ENCODE results near the gene SRRM3. TPM values are rescaled to one million over a fixed set of nuclear protein-coding genes. Genes with fewer than 3 reads are reported as not detected.

Gene SRRM3
- total RNA-seq, 2 experiments from 2014 or later = not detected

- BruUV-seq (replicated peaks) = no TSS peak
- no peaks in the 10 kb centered on the region for H3K9me3 ChIP-seq (ENCODE audit: low read length)
- no peaks in the 10 kb centered on the region for H3K9me2 ChIP-seq (ENCODE audit: insufficient read depth, low read length)
- POLR2A ChIA-PET = interaction anchor here (1.2 kb wide), 1 partner anchor 9 kb away, joined by 3 read pairs; no protein-coding TSS in a partner anchor
- H2AFZ ChIP-seq (ENCODE audit: low read length) = no peak overlapping the region
- CTCF ChIA-PET (ENCODE audit: unreplicated experiment) = no interaction called here
- TF ChIP-seq CTCF (conservative IDR thresholded peaks at IDR 0.05; ENCODE audit: low read length) (no peak), EZH2phosphoT487 (IDR thresholded peaks at IDR 0.05; ENCODE audit: borderline replicate concordance, low read depth, low read length) (no peak)
- DNase-seq (ENCODE audit: low spot score) = no peak
- H3K4me2 ChIP-seq (ENCODE audit: low read length) = no peak overlapping the region
- peaks cover 96% of the 10 kb centered on the region for H3K36me3 ChIP-seq (ENCODE audit: insufficient read depth, low read length)
- peaks cover 27% of the 10 kb centered on the region; the same call in 1 of the 2 replicates for H4K20me1 ChIP-seq (ENCODE audit: insufficient read depth, low read length)
- H3K79me2 ChIP-seq (ENCODE audit: insufficient read depth, low read depth, low read length) = peaks cover 50% of the 10 kb centered on the region
- no peaks in the 10 kb centered on the region for H3K4me1 ChIP-seq (ENCODE audit: insufficient read depth, low read length, poor library complexity, severe bottlenecking)
- H3K27ac ChIP-seq (ENCODE audit: low read depth, low read length, poor library complexity, severe bottlenecking) = no peak overlapping the region
- no peak overlapping the region for H3K4me3 ChIP-seq (ENCODE audit: low read depth, low read length, poor library complexity, severe bottlenecking)
- intact Hi-C loops (cut with micrococcal nuclease; ENCODE audit: unreplicated experiment) = no loop called here
These were observed 125.9 kb downstream of the SRRM3 start for GRCh38 chr7:76327610-76328009.

DNA sequence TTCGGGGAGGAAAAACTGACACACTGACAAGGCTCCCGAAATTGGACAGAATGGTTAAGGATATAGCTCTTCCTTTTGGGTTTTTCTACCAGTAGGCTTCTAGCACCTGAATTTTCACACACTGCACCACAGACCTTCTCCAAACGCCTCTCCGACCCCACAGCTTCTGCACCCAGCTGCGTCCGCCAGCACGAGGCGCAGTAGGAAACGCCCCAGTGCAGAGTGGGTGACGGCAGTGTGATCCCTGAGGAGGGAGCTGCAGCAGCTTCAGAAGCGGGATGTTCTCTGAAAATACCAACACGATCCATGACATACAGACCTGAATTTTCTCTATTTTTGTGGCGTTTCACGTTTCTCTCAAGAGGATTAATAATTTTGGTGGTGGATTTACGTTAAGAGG lies 126.7 kb downstream of the SRRM3 start:
- H3K4me1 ChIP-seq (ENCODE audit: insufficient read depth, low read length, poor library complexity, severe bottlenecking) = no peaks in the 10 kb centered on the region
- H4K20me1 ChIP-seq (ENCODE audit: insufficient read depth, low read length) = peaks cover 27% of the 10 kb centered on the region; the same call in 1 of the 2 replicates
- TF ChIP-seq EZH2phosphoT487 (IDR thresholded peaks at IDR 0.05; ENCODE audit: borderline replicate concordance, low read depth, low read length) (no peak), CTCF (conservative IDR thresholded peaks at IDR 0.05; ENCODE audit: low read length) (no peak)
- H3K4me3 ChIP-seq (ENCODE audit: low read depth, low read length, poor library complexity, severe bottlenecking) = no peak overlapping the region
- no peak overlapping the region for H3K27ac ChIP-seq (ENCODE audit: low read depth, low read length, poor library complexity, severe bottlenecking)
- POLR2A ChIA-PET = interaction anchor here (1.2 kb wide), 1 partner anchor 9 kb away, joined by 3 read pairs; no protein-coding TSS in a partner anchor
- peaks cover 57% of the 10 kb centered on the region for H3K79me2 ChIP-seq (ENCODE audit: insufficient read depth, low read depth, low read length)
- no peak overlapping the region for H2AFZ ChIP-seq (ENCODE audit: low read length)
- intact Hi-C loops (cut with micrococcal nuclease; ENCODE audit: unreplicated experiment) = no loop called here
- no peak overlapping the region for H3K4me2 ChIP-seq (ENCODE audit: low read length)
- CTCF ChIA-PET (ENCODE audit: unreplicated experiment) = no interaction called here
- no peaks in the 10 kb centered on the region for H3K9me3 ChIP-seq (ENCODE audit: low read length)
- peaks cover 95% of the 10 kb centered on the region for H3K36me3 ChIP-seq (ENCODE audit: insufficient read depth, low read length)
- BruUV-seq (replicated peaks) = no TSS peak
- no peaks in the 10 kb centered on the region for H3K9me2 ChIP-seq (ENCODE audit: insufficient read depth, low read length)
- no peak for DNase-seq (ENCODE audit: low spot score)

GRCh38 chr7:76329479-76329878 lies 127.8 kb downstream of the SRRM3 start:
- TF ChIP-seq EZH2phosphoT487 (IDR thresholded peaks at IDR 0.05; ENCODE audit: borderline replicate concordance, low read depth, low read length) (no peak), CTCF (conservative IDR thresholded peaks at IDR 0.05; ENCODE audit: low read length) (no peak)
- Histone ChIP-seq H3K4me2 (ENCODE audit: low read length) (no peak overlapping the region), H3K36me3 (ENCODE audit: insufficient read depth, low read length) (peaks cover 96% of the 10 kb centered on the region), H3K27ac (ENCODE audit: low read depth, low read length, poor library complexity, severe bottlenecking) (no peak overlapping the region), H3K4me3 (ENCODE audit: low read depth, low read length, poor library complexity, severe bottlenecking) (no peak overlapping the region), H3K79me2 (ENCODE audit: insufficient read depth, low read depth, low read length) (peaks cover 68% of the 10 kb centered on the region), H3K9me2 (ENCODE audit: insufficient read depth, low read length) (no peaks in the 10 kb centered on the region), H2AFZ (ENCODE audit: low read length) (no peak overlapping the region), H3K9me3 (ENCODE audit: low read length) (no peaks in the 10 kb centered on the region), H3K4me1 (ENCODE audit: insufficient read depth, low read length, poor library complexity, severe bottlenecking) (no peaks in the 10 kb centered on the region), H4K20me1 (ENCODE audit: insufficient read depth, low read length) (peaks cover 27% of the 10 kb centered on the region; the same call in 1 of the 2 replicates)
- DNase-seq (ENCODE audit: low spot score) = no peak
- ChIA-PET CTCF (ENCODE audit: unreplicated experiment) (no interaction called here), POLR2A (no interaction called here)
- BruUV-seq (replicated peaks) = no TSS peak
- intact Hi-C loops (cut with micrococcal nuclease; ENCODE audit: unreplicated experiment) = no loop called here
